Activated naive CD8-positive, alpha-beta T cell treated with anti-CD3 and anti-CD28 coated beads for 36 hours (primary cell): ENCODE results near the gene OTOGL. TPM values are rescaled to one million over a fixed set of nuclear protein-coding genes. Genes with fewer than 3 reads are reported as not detected.
"Not testable (repeated sequence)": the region's sequence is repeated elsewhere in the genome, so short reads cannot be mapped to it uniquely, and the experiment has no call there.

ENCODE experiments used
- DNase-seq: peaks from one replicate; pipeline ENCODE4 v3.0.0; 2021
- H3K27ac Mint-ChIP-seq: one replicate; pipeline ENCODE4 v1.8.0; 2022; ENCODE audit warnings: mild to moderate bottlenecking, moderate library complexity, mixed read lengths
- H3K27me3 Mint-ChIP-seq: one replicate; pipeline ENCODE4 v1.8.0; 2022; ENCODE audit warnings: mild to moderate bottlenecking, mixed read lengths
- H3K36me3 Mint-ChIP-seq: one replicate; pipeline ENCODE4 v1.8.0; 2021; ENCODE audit warnings: mild to moderate bottlenecking, mixed read lengths
- H3K4me1 Mint-ChIP-seq: one replicate; pipeline ENCODE4 v1.8.0; 2021; ENCODE audit warnings: mixed read lengths
- H3K4me3 Mint-ChIP-seq: one replicate; pipeline ENCODE4 v1.8.0; 2022; ENCODE audit warnings: mild to moderate bottlenecking, moderate library complexity, mixed read lengths
- H3K9me3 Mint-ChIP-seq: one replicate; pipeline ENCODE4 v1.8.0; 2022; ENCODE audit warnings: mixed read lengths
- total RNA-seq, 2 experiments: library from RNA; stranded (reverse); gene quantifications; one replicate each; pipeline ENCODE4 v1.2.3, GENCODE V29; 2021

Gene OTOGL
- total RNA-seq, 2 experiments from 2014 or later = not detected

DNA sequence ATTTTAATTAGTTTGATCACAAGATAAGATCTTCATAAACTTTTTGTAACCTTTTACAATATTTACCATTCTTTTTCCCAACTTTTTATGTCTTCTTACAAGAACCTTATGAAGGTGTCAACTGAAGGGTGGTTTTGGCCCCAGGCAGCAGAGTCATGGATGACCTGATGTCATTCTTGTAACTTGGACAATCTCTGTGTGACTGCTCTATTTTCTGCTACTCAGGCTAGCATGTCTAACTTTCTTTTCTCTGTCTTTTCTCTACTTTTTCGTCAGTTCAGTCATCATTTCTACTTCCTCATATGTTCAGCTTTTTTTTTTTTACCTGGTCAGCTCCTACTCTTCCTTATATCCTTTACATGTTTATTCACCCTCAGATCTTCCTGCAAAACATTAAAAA, 194.0 kb downstream of the OTOGL start:
- no peak for DNase-seq
- H3K4me1 Mint-ChIP-seq = no peaks in the 10 kb centered on the region
- H3K9me3 Mint-ChIP-seq = no peaks in the 10 kb centered on the region
- H3K36me3 Mint-ChIP-seq = no peaks in the 10 kb centered on the region
- H3K27ac Mint-ChIP-seq = no peak overlapping the region
- H3K27me3 Mint-ChIP-seq = peaks cover 4% of the 10 kb centered on the region
- no peak overlapping the region for H3K4me3 Mint-ChIP-seq

GRCh38 chr12:80293759-80294158, 194.4 kb downstream of the OTOGL start:
- Mint-ChIP-seq H3K9me3 (no peaks in the 10 kb centered on the region), H3K4me1 (no peaks in the 10 kb centered on the region), H3K36me3 (no peaks in the 10 kb centered on the region), H3K27me3 (peaks cover 4% of the 10 kb centered on the region), H3K27ac (no peak overlapping the region), H3K4me3 (no peak overlapping the region)
- no peak for DNase-seq

- no peaks in the 10 kb centered on the region for H3K9me3 Mint-ChIP-seq
- no peaks in the 10 kb centered on the region for H3K36me3 Mint-ChIP-seq
- H3K4me1 Mint-ChIP-seq = no peaks in the 10 kb centered on the region
- H3K27me3 Mint-ChIP-seq = peaks cover 4% of the 10 kb centered on the region
- no peak for DNase-seq
- H3K27ac Mint-ChIP-seq = no peak overlapping the region
- no peak overlapping the region for H3K4me3 Mint-ChIP-seq
Measured at GRCh38 chr12:80299219-80299618, 199.9 kb downstream of the OTOGL start.

DNA sequence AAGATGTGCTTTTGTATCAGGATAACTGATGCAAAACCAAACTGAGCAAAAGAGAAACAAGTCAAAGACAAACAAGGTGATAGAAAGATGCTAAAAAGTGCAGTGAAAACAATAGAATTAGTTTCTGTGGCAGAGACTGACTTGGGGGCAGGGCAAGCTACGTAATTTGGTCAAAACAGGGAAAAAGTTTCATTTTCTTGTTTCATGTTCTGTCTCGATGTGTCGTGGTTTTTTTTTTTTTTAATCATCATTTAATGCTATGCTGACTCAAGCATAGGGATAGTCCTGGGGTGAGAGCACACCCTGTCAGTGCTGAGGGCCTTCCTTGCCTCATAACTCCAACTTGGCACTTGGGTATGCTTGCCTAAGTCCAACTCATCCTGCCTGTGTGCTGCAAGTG, 200.6 kb downstream of the OTOGL start:
- no peak for DNase-seq
- H3K27ac Mint-ChIP-seq = no peak overlapping the region

DNA sequence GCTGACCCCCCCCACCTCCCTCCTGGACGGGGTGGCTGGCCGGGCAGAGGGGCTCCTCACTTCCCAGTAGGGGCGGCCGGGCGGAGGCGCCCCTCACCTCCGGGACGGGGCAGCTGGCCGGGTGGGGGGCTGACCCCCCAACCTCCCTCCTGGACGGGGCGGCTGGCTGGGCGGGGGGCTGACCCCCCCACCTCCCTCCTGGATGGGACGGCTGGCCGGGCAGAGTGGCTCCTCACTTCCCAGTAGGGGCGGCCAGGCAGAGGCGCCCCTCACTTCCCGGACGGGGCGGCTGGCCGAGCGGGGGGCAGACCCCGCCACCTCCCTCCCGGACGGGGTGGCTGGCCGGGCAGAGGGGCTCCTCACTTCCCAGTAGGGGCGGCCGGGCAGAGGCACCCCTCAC, 208.1 kb downstream of the OTOGL start:
- not testable (repeated sequence) for H3K27ac Mint-ChIP-seq, H3K36me3 Mint-ChIP-seq, H3K27me3 Mint-ChIP-seq, H3K9me3 Mint-ChIP-seq, DNase-seq, H3K4me1 Mint-ChIP-seq, H3K4me3 Mint-ChIP-seq

More for the DNA sequence above, 200.6 kb downstream of the OTOGL start:
- Mint-ChIP-seq H3K4me1 (no peaks in the 10 kb centered on the region), H3K36me3 (no peaks in the 10 kb centered on the region), H3K9me3 (no peaks in the 10 kb centered on the region), H3K27me3 (peaks cover 4% of the 10 kb centered on the region), H3K4me3 (no peak overlapping the region)

GRCh38 chr12:80313209-80313608, 213.9 kb downstream of the OTOGL start:
- H3K27ac Mint-ChIP-seq = no peak overlapping the region
- no peaks in the 10 kb centered on the region for H3K9me3 Mint-ChIP-seq
- H3K4me3 Mint-ChIP-seq = no peak overlapping the region
- H3K36me3 Mint-ChIP-seq = no peaks in the 10 kb centered on the region
- DNase-seq = no peak
- H3K27me3 Mint-ChIP-seq = no peaks in the 10 kb centered on the region
- no peaks in the 10 kb centered on the region for H3K4me1 Mint-ChIP-seq

DNA sequence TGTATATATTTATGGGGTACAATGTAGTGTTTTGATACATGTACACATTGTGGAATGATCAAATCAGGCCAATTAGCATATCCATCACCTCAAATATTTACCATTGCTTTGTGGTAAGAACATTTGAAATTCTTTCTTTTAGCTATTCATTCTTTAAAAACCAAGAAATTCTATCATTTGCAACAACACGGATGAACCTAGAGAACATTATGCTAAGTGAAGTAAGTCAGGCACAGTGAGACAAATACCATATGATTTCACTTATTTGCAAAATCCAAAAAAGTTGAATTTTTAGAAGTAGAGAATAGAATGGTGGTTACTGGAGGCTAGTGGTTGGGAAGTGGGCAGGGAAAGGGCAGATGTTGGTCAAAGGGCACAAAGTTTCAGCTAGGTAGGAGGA, 215.4 kb downstream of the OTOGL start:
- no peak overlapping the region for H3K27ac Mint-ChIP-seq
- H3K27me3 Mint-ChIP-seq = no peaks in the 10 kb centered on the region
- H3K36me3 Mint-ChIP-seq = no peaks in the 10 kb centered on the region
- no peak overlapping the region for H3K4me3 Mint-ChIP-seq
- H3K4me1 Mint-ChIP-seq = no peaks in the 10 kb centered on the region
- DNase-seq = no peak
- no peaks in the 10 kb centered on the region for H3K9me3 Mint-ChIP-seq

- no peaks in the 10 kb centered on the region for H3K4me1 Mint-ChIP-seq
- no peaks in the 10 kb centered on the region for H3K27me3 Mint-ChIP-seq
- no peaks in the 10 kb centered on the region for H3K9me3 Mint-ChIP-seq
- H3K27ac Mint-ChIP-seq = no peak overlapping the region
- no peak overlapping the region for H3K4me3 Mint-ChIP-seq
- no peaks in the 10 kb centered on the region for H3K36me3 Mint-ChIP-seq
- no peak for DNase-seq
Measured at GRCh38 chr12:80316222-80316621, 216.9 kb downstream of the OTOGL start.

GRCh38 chr12:80317307-80317706, 218.0 kb downstream of the OTOGL start:
- Mint-ChIP-seq H3K27ac (no peak overlapping the region), H3K4me3 (no peak overlapping the region), H3K27me3 (no peaks in the 10 kb centered on the region), H3K9me3 (no peaks in the 10 kb centered on the region), H3K36me3 (no peaks in the 10 kb centered on the region), H3K4me1 (no peaks in the 10 kb centered on the region)
- no peak for DNase-seq

- Mint-ChIP-seq H3K27ac (no peak overlapping the region), H3K36me3 (no peaks in the 10 kb centered on the region), H3K9me3 (no peaks in the 10 kb centered on the region), H3K4me1 (no peaks in the 10 kb centered on the region), H3K4me3 (no peak overlapping the region), H3K27me3 (no peaks in the 10 kb centered on the region)
- no peak for DNase-seq
Measured at GRCh38 chr12:80317899-80318298, 218.6 kb downstream of the OTOGL start.

DNA sequence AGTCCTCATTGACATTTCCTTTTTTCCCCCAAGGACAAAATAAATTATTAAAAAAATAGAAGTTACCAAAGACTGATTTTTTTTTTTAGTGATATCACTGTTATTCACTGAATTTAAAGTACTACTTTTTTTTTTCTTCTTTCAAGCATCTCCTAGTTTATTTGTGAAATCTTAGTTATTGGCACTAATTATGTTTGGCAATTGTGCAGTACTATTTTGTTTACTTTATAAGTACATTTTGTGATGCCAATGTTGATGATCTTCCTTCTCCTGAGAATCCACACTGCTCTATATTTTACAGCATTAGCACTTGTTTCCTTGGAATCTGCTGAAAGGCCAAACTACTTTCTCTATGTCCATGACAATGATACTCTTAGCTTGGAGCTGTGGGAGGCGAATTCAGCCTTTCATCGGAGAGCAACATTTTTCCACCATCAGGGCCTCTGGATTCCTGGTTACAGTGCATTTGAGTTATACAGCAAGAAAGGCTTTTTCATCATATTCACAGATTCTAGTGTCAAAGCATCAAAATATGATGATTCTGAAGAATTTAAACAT, 220.9 kb downstream of the OTOGL start:
- DNase-seq = no peak
- H3K4me1 Mint-ChIP-seq = no peaks in the 10 kb centered on the region
- H3K4me3 Mint-ChIP-seq = no peak overlapping the region
- no peak overlapping the region for H3K27ac Mint-ChIP-seq
- no peaks in the 10 kb centered on the region for H3K27me3 Mint-ChIP-seq
- no peaks in the 10 kb centered on the region for H3K36me3 Mint-ChIP-seq
- no peaks in the 10 kb centered on the region for H3K9me3 Mint-ChIP-seq

DNA sequence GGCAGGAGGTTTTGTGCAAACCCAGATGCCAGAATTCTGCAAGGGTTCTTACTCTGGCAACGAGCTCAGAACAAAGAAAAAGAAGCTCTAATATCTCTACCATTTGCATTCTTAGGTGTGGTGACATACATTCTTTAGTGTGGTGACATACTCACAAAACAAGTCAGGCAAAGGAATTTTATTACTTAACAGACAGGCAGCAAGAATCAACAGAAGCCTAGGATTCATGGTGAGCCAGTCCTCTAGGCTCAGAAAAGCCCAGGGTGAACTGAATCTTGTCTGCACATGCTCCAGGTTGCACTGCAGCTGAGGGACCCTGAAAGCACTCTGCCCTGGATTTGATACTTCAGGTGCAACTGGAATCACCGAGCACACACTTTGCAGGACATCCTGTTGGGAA, 222.3 kb downstream of the OTOGL start:
- no peaks in the 10 kb centered on the region for H3K4me1 Mint-ChIP-seq
- no peak for DNase-seq
- H3K27me3 Mint-ChIP-seq = no peaks in the 10 kb centered on the region
- H3K27ac Mint-ChIP-seq = no peak overlapping the region
- no peaks in the 10 kb centered on the region for H3K36me3 Mint-ChIP-seq
- no peaks in the 10 kb centered on the region for H3K9me3 Mint-ChIP-seq
- H3K4me3 Mint-ChIP-seq = no peak overlapping the region

- H3K9me3 Mint-ChIP-seq = no peaks in the 10 kb centered on the region
- H3K36me3 Mint-ChIP-seq = no peaks in the 10 kb centered on the region
- H3K27ac Mint-ChIP-seq = no peak overlapping the region
- no peak for DNase-seq
- H3K4me1 Mint-ChIP-seq = no peaks in the 10 kb centered on the region
- no peaks in the 10 kb centered on the region for H3K27me3 Mint-ChIP-seq
- H3K4me3 Mint-ChIP-seq = no peak overlapping the region
Measured at GRCh38 chr12:80325167-80325959, 226.0 kb downstream of the OTOGL start.

- Mint-ChIP-seq H3K36me3 (no peaks in the 10 kb centered on the region), H3K4me3 (no peak overlapping the region), H3K4me1 (no peaks in the 10 kb centered on the region), H3K9me3 (no peaks in the 10 kb centered on the region), H3K27me3 (no peaks in the 10 kb centered on the region), H3K27ac (no peak overlapping the region)
- DNase-seq = no peak
Measured at GRCh38 chr12:80332827-80333226, 233.5 kb downstream of the OTOGL start.

DNA sequence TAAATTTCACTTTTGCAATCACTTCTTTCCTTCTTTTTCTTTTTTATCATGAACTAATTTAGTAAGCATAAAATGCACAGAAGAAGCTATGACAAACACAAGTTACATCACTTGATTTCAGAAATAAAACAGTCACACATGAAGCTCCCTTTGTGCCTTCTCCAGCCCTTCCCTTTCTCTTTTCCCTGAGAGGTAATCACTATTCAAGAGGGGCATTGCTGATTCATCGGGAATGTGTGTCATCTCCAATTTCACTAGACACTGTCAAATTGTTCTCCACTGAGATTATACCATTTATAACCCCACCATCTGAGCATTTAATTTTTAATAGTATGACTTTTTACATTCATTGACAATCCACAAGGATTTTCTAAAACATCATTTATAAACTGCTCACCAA, 253.1 kb downstream of the OTOGL start:
- Mint-ChIP-seq H3K9me3 (peaks cover 6% of the 10 kb centered on the region), H3K27me3 (no peaks in the 10 kb centered on the region), H3K4me3 (no peak overlapping the region), H3K36me3 (no peaks in the 10 kb centered on the region), H3K4me1 (no peaks in the 10 kb centered on the region), H3K27ac (no peak overlapping the region)
- DNase-seq = no peak

DNA sequence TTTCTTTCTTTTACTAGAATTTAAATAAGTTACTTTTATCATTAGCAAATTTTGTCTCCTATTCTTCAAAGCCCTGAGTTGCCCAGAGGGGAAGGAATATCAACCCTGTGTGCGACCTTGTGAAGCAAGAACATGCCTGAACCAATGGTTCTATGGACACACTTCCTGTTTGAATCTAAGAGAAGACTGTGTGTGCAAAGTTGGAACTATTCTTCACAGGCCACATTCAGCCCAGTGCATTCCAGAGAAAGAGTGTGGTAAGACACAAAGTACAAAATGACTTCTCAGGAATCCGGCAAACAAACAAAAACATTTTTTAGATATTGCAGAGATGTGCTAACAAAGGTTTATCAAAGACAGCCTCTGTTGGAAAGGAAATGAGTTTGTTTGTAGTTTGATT, 253.9 kb downstream of the OTOGL start:
- no peak overlapping the region for H3K4me3 Mint-ChIP-seq
- H3K4me1 Mint-ChIP-seq = no peaks in the 10 kb centered on the region
- no peaks in the 10 kb centered on the region for H3K27me3 Mint-ChIP-seq
- H3K9me3 Mint-ChIP-seq = peaks cover 5% of the 10 kb centered on the region
- no peak overlapping the region for H3K27ac Mint-ChIP-seq
- H3K36me3 Mint-ChIP-seq = no peaks in the 10 kb centered on the region
- no peak for DNase-seq
